Neutrophil (primary cell): ENCODE measurements around the gene KLHL36.
A peak's percentile ranks its signal among the peaks of the same experiment; 100 is the strongest.

Source experiments
- H3K27ac ChIP-seq: fragments of 200-600 bp; sonication (generic); 2 replicates; pipeline ENCODE4 v1.5.1; 2016; ENCODE audit warnings: mild to moderate bottlenecking, moderate library complexity
- H3K27me3 ChIP-seq: fragments of 200-600 bp; sonication (generic); 2 replicates; pipeline ENCODE4 v1.6.0; 2016; ENCODE audit warnings: mild to moderate bottlenecking
- H3K36me3 ChIP-seq: fragments of 200-600 bp; sonication (generic); 2 replicates; pipeline ENCODE4 v1.5.1; 2017
- H3K4me1 ChIP-seq, 2 experiments: fragments of 200-600 bp in 1 of 2; sonication (generic) in 1 of 2; 1 replicate in 1 of 2; 2 replicates in 1 of 2; pipeline versions ENCODE4 v1.5.1 to v1.6.1; 2013 to 2016; ENCODE audit warnings: low read depth in 1 of 2, low read length in 1 of 2, mild to moderate bottlenecking in 1 of 2, moderate library complexity in 1 of 2; ENCODE audit not compliant: control insufficient read depth in 1 of 2, insufficient read depth in 1 of 2
- H3K4me3 ChIP-seq, 2 experiments: fragments of 200-600 bp in 1 of 2; sonication (generic) in 1 of 2; 1 replicate in 1 of 2; 2 replicates in 1 of 2; pipeline ENCODE4 v1.5.1; 2013 to 2016; ENCODE audit warnings: low read depth in 1 of 2, low read length in 1 of 2, mild to moderate bottlenecking in 1 of 2, moderate library complexity in 1 of 2
- H3K9me3 ChIP-seq: fragments of 200-600 bp; sonication (generic); 2 replicates; pipeline ENCODE4 v1.5.1; 2016
- CTCF ChIP-seq: fragments of 200-600 bp; sonication (generic); IDR thresholded peaks from 2 replicates; pipeline ENCODE4 v1.5.1; 2016; ENCODE audit warnings: antibody characterized with exemption

Gene KLHL36

GRCh38 chr16:84628226-84628731, 20.0 kb upstream of the KLHL36 start:
- H3K27me3 ChIP-seq = no peaks in the 10 kb centered on the region

GRCh38 chr16:84629580-84629979, 18.7 kb upstream of the KLHL36 start:
- H3K4me1 ChIP-seq = peaks cover 19 to 21% of the 10 kb centered on the region in 2 experiments
- no peak overlapping the region for H3K4me3 ChIP-seq
- H3K36me3 ChIP-seq = no peaks in the 10 kb centered on the region
- H3K27me3 ChIP-seq = no peaks in the 10 kb centered on the region
- no peak overlapping the region for H3K27ac ChIP-seq
- no peaks in the 10 kb centered on the region for H3K9me3 ChIP-seq
- TF ChIP-seq CTCF = no peak

More at GRCh38 chr16:84628226-84628731, 20.0 kb upstream of the KLHL36 start:
- H3K4me3 ChIP-seq = no peak overlapping the region
- no peak overlapping the region for H3K27ac ChIP-seq
- peaks cover 19 to 21% of the 10 kb centered on the region in 2 experiments for H3K4me1 ChIP-seq
- no peaks in the 10 kb centered on the region for H3K36me3 ChIP-seq
- no peak for TF ChIP-seq CTCF
- H3K9me3 ChIP-seq = no peaks in the 10 kb centered on the region

- Histone ChIP-seq H3K4me1 (peaks cover 19 to 21% of the 10 kb centered on the region in 2 experiments), H3K9me3 (no peaks in the 10 kb centered on the region), H3K27ac (no peak overlapping the region), H3K4me3 (no peak overlapping the region), H3K27me3 (no peaks in the 10 kb centered on the region), H3K36me3 (no peaks in the 10 kb centered on the region)
- no peak for TF ChIP-seq CTCF
These were observed 18.3 kb upstream of the KLHL36 start for GRCh38 chr16:84630009-84630408.

- H3K9me3 ChIP-seq = no peaks in the 10 kb centered on the region
- H3K4me3 ChIP-seq = no peak overlapping the region
- H3K4me1 ChIP-seq = peaks cover 19 to 21% of the 10 kb centered on the region in 2 experiments
- no peak for TF ChIP-seq CTCF
- H3K27ac ChIP-seq = no peak overlapping the region
- H3K36me3 ChIP-seq = no peaks in the 10 kb centered on the region
- no peaks in the 10 kb centered on the region for H3K27me3 ChIP-seq
These were observed 17.7 kb upstream of the KLHL36 start for GRCh38 chr16:84630446-84631152.

- H3K4me3 ChIP-seq = no peak overlapping the region
- H3K27me3 ChIP-seq = no peaks in the 10 kb centered on the region
- peaks cover 19 to 21% of the 10 kb centered on the region in 2 experiments for H3K4me1 ChIP-seq
- peak overlapping the region; percentile 77 for H3K27ac ChIP-seq
- H3K9me3 ChIP-seq = no peaks in the 10 kb centered on the region
- TF ChIP-seq CTCF = no peak
- H3K36me3 ChIP-seq = no peaks in the 10 kb centered on the region
These were observed 17.2 kb upstream of the KLHL36 start for GRCh38 chr16:84631153-84631466.
